ENCODE measurements around the gene HNRNPL.

Gene HNRNPL

DNA sequence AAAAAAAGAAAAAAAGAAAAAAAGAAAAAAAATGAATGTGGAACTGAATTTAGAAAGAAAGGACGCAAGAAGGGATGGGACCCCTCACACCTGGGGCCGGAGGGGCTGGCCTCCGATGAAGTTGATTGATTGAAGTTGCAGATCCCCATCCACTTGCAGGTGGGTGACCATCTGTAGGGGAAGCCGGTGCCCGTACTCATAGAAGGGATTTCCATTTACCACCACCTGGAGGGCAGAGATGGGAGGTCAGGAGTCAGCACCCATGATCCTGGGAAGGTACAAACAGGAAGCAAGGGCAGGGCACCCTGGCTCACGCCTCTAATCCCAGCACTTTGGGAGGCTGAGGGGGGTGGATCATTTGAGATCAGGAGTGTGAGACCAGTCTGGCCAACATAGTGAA, 43.4 kb downstream of the HNRNPL start:
- H3K27ac ChIP-seq (ENCODE audit: low read length): no peak overlapping the region
- no peaks in the 10 kb centered on the region for H3K9me3 ChIP-seq (ENCODE audit: insufficient read depth, low read length, severe bottlenecking)
- no peaks in the 10 kb centered on the region for H3K27me3 ChIP-seq (ENCODE audit: insufficient read depth, low read length, poor library complexity)
- no peak overlapping the region for H2AFZ ChIP-seq (ENCODE audit: low read depth, low read length)
- DNase-seq: no peak
- H3K79me2 ChIP-seq (ENCODE audit: insufficient read depth, low read length): no peaks in the 10 kb centered on the region
- no peaks in the 10 kb centered on the region for H3K4me1 ChIP-seq (ENCODE audit: insufficient read depth, low read length)
- TF ChIP-seq CTCF (IDR thresholded peaks at IDR 0.05; ENCODE audit: borderline replicate concordance, extremely low read depth, low read length, poor library complexity, severe bottlenecking): no peak
- TF ChIP-seq EZH2 (IDR thresholded peaks at IDR 0.05; ENCODE audit: borderline replicate concordance, low read depth, low read length, severe bottlenecking): no peak
- no peak for ATAC-seq (ENCODE audit: insufficient read depth, low read depth)
- H3K4me2 ChIP-seq (ENCODE audit: insufficient read depth, low read length): no peak overlapping the region
- no peaks in the 10 kb centered on the region for H4K20me1 ChIP-seq (ENCODE audit: insufficient read depth, low read length)
- no peak overlapping the region for H3K4me3 ChIP-seq (ENCODE audit: low read depth in 1 of 2, low read length in 2 of 2)
- H3K9ac ChIP-seq (ENCODE audit: low read depth, low read length): no peak overlapping the region
- H3K36me3 ChIP-seq (ENCODE audit: insufficient read depth, low read length): no peaks in the 10 kb centered on the region

GRCh38 chr19:38805180-38805579, 44.6 kb downstream of the HNRNPL start:
- Histone ChIP-seq H3K9me3 (ENCODE audit: insufficient read depth, low read length, severe bottlenecking) (no peaks in the 10 kb centered on the region), H4K20me1 (ENCODE audit: insufficient read depth, low read length) (no peaks in the 10 kb centered on the region), H3K9ac (ENCODE audit: low read depth, low read length) (no peak overlapping the region), H3K4me2 (ENCODE audit: insufficient read depth, low read length) (no peak overlapping the region), H3K4me1 (ENCODE audit: insufficient read depth, low read length) (no peaks in the 10 kb centered on the region), H3K4me3 (ENCODE audit: low read depth in 1 of 2, low read length in 2 of 2) (no peak overlapping the region), H2AFZ (ENCODE audit: low read depth, low read length) (no peak overlapping the region), H3K27ac (ENCODE audit: low read length) (no peak overlapping the region), H3K79me2 (ENCODE audit: insufficient read depth, low read length) (no peaks in the 10 kb centered on the region), H3K36me3 (ENCODE audit: insufficient read depth, low read length) (no peaks in the 10 kb centered on the region), H3K27me3 (ENCODE audit: insufficient read depth, low read length, poor library complexity) (no peaks in the 10 kb centered on the region)
- ATAC-seq (ENCODE audit: insufficient read depth, low read depth): no peak
- no peak for DNase-seq
- TF ChIP-seq EZH2 (IDR thresholded peaks at IDR 0.05; ENCODE audit: borderline replicate concordance, low read depth, low read length, severe bottlenecking): no peak
- TF ChIP-seq CTCF (IDR thresholded peaks at IDR 0.05; ENCODE audit: borderline replicate concordance, extremely low read depth, low read length, poor library complexity, severe bottlenecking): no peak

GRCh38 chr19:38803543-38803942, 46.2 kb downstream of the HNRNPL start:
- Histone ChIP-seq H3K4me3 (ENCODE audit: low read depth in 1 of 2, low read length in 2 of 2) (no peak overlapping the region), H3K9ac (ENCODE audit: low read depth, low read length) (no peak overlapping the region), H3K4me1 (ENCODE audit: insufficient read depth, low read length) (no peaks in the 10 kb centered on the region), H3K9me3 (ENCODE audit: insufficient read depth, low read length, severe bottlenecking) (no peaks in the 10 kb centered on the region), H4K20me1 (ENCODE audit: insufficient read depth, low read length) (no peaks in the 10 kb centered on the region), H2AFZ (ENCODE audit: low read depth, low read length) (no peak overlapping the region), H3K36me3 (ENCODE audit: insufficient read depth, low read length) (no peaks in the 10 kb centered on the region), H3K4me2 (ENCODE audit: insufficient read depth, low read length) (no peak overlapping the region), H3K27ac (ENCODE audit: low read length) (no peak overlapping the region), H3K79me2 (ENCODE audit: insufficient read depth, low read length) (no peaks in the 10 kb centered on the region), H3K27me3 (ENCODE audit: insufficient read depth, low read length, poor library complexity) (no peaks in the 10 kb centered on the region)
- DNase-seq (no peak), ATAC-seq (ENCODE audit: insufficient read depth, low read depth) (no peak)
- TF ChIP-seq EZH2 (IDR thresholded peaks at IDR 0.05; ENCODE audit: borderline replicate concordance, low read depth, low read length, severe bottlenecking) (no peak), CTCF (IDR thresholded peaks at IDR 0.05; ENCODE audit: borderline replicate concordance, extremely low read depth, low read length, poor library complexity, severe bottlenecking) (no peak)

Measured in DND-41 (cell line).